UCSD-AML1 (cell line): ENCODE results near the gene EFCAB9.

Experiments
- DNase-seq: peaks from one replicate; lab custom pipeline; 2025; ENCODE audit not compliant: unreplicated experiment; lab: John Stamatoyannopoulos, UW

EFCAB9 gene

GRCh38 chr5:172165465-172165864 lies 28.5 kb upstream of the EFCAB9 start:
- DNase-seq, result no peak

DNA sequence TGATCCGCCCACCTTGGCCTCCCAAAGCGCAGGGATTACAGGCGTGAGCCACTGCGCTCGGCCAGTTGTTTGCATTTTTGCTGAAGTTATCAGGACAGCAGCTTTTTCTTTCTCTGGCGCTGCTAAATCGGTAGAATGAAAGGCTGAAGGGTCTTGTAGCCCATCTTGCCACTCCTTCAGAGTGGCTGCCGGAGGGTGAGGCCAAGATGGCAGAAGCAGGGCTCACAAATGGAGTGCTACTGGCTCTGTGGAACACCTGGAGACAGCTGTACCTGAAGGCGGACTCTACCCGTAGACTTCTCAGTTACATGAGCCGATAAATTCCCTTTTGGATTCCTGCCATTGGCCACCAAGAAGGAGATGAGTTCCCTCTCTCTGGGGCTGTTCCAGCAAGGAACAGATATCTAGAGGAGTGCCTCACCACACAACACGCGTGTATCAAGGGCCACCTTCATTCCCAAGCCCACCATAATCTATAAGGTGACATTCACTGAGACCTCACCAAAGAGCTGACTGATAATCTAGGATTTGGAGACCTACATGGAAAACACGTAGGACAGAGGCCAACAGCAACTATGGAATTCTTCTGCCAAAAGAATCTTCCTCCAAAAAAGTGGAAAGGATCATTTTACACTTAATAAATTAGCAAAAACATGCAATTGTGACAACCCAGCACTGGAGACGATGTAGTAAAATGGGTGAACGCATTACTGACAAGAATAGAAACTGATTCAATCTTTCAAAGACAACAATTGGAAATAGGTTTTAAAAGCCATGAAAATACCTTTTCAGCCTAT lies 27.7 kb upstream of the EFCAB9 start:
- no peak for DNase-seq

DNA sequence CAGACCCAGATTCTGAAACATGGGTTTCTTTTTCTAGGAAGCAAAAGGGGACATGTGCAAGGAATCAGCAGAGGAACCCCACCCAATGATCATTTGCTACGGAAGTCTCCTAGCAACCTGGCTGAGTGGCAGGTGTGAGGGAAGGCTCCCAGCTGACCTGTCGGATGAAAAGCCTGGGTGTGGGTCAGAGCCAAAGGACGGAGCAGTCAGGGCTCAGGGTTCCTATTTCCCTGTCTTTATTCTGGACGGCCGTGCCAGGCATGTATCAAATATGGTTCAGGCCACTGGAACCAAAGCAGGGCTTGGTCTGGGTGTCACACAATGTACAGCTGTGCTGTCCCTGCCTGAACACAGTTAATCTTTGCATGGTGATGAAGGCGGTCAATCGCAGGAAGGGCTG lies 26.1 kb upstream of the EFCAB9 start:
- DNase-seq, result no peak

DNA sequence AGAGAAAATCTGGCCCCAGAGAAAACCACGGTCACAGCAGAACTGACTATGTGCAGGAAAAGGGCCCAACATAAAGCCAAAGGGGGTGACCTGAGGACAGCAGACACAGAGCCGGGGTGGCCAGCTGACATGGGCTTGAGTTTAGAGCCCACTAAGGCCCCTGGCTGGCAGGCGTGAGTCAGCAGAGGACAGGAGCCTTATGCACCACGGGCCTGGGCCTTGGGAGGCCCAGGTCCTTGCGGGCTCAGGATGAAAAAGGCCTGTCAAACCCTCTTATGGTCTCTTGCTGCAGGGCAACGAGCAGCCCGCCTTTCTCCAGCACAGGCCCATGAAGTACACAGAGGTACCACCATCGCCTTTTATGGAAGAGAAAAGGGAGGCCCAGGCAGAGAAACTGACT lies 25.7 kb upstream of the EFCAB9 start:
- no peak for DNase-seq

DNA sequence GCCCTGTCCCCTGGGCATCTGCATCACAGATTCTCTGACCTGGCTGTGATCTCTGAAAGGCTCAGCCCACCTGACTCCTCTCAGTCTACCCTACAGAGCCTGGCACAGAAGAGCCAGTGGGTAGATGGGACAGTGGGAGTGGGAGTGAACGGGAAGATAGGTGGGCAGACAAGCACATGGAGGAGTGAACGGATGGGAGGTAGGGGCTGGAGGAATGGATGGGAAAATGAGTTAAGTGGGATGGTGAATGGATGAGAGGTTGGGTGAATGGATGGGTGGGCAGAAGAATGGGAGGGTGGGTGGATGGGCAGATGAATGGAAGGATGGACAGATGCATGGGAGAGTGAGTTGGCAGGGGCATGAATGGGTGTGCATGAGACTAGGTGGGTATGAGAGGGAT lies 24.8 kb upstream of the EFCAB9 start:
- no peak for DNase-seq

DNA sequence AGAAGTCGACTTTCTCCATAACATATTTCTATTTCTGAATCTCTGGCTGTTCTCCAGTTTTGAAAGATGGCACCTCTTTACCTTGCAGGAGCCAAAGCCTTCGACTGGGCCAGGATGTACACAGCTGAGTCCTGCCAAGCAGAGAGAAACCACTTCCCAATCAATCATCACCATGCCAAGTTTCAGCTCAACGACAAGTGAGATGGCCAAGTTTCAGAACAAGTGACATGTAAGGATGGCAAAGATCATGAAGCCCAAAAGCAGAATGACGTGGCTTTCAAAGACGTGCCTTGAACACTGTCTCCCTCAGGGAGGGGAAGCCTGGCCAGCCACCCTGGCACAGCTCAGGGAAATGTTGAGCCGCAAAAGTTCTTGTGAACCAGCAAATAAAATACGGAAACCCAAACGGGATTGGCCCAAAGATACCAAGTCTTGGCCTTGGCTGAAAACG lies 23.7 kb upstream of the EFCAB9 start:
- no peak for DNase-seq

DNA sequence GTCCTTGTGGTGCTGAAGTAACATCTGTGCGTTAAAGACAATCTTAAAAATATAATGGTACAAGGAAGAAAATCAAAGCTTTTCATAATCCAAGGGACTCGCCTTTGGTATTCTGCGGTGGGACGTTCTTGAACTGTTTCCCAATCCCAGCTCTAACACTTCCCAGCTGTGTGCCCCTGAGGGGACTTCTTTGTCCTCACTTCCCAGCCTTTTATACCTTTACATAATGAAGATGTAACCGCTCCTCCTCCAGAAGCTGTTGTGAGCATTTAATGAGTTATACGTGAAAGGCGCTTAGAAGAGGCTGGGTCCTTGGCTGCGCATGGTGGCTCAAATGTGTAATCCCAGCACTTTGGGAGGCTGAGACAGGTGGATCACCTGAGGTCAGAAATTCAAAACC lies 22.9 kb upstream of the EFCAB9 start:
- DNase-seq, result no peak

GRCh38 chr5:172172912-172173563 lies 20.9 kb upstream of the EFCAB9 start:
- DNase-seq, result no peak

DNA sequence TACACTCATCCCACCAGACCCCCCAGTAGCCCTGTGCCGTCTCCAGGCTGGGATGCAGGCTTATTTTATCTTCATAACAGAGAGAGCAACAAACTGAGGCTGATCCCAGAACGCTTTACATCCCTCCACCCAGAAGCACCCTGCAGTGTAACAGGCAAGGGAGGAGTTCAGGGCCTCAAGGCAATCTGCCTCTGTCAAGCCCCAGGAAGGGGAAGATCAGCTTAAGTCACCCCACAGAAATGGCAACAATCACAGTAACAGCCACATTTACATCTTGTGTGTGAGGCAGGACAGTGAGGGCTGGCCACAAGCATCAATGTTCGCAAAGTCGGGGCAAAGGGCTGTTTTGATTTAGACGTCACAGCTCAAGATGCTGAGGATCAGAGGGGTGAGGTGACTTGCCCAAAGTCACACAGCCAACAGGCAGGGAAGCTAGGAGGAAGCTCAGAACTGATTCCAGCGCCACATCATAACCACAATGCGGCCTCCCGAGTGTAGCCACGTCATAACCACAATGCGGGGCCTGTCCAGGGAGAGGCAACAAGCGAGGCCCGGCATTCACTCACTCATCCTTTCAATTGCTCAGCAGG lies 20.3 kb upstream of the EFCAB9 start:
- DNase-seq, result peak; percentile 33

DNA sequence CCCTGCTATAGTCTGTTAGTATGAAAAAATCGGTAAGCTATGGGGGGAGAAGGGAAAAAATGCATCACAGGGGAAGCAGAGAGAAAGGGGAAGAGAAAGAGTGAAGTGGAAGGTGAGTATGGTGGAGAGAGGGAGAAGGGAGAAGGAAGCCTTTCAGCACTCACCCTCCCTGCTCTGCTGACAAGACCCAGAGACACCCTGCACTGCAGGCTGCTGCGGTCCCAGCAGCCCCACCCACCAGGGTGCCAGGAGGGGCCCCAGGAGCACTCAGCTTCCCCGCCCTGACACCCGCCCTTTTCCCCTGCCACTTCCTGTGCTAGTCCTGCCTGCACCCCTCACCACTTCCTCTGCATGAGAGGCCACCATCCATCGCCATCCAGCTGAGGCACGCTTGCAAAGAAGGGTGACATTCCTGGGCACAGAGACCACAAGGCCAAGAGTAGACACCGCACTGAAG lies 18.7 kb upstream of the EFCAB9 start:
- DNase-seq, result peak; percentile 93

- DNase-seq, result no peak
Observed at GRCh38 chr5:172177176-172177575, 16.8 kb upstream of the EFCAB9 start.

GRCh38 chr5:172178301-172178987 lies 15.5 kb upstream of the EFCAB9 start:
- DNase-seq, result peak; percentile 45

DNA sequence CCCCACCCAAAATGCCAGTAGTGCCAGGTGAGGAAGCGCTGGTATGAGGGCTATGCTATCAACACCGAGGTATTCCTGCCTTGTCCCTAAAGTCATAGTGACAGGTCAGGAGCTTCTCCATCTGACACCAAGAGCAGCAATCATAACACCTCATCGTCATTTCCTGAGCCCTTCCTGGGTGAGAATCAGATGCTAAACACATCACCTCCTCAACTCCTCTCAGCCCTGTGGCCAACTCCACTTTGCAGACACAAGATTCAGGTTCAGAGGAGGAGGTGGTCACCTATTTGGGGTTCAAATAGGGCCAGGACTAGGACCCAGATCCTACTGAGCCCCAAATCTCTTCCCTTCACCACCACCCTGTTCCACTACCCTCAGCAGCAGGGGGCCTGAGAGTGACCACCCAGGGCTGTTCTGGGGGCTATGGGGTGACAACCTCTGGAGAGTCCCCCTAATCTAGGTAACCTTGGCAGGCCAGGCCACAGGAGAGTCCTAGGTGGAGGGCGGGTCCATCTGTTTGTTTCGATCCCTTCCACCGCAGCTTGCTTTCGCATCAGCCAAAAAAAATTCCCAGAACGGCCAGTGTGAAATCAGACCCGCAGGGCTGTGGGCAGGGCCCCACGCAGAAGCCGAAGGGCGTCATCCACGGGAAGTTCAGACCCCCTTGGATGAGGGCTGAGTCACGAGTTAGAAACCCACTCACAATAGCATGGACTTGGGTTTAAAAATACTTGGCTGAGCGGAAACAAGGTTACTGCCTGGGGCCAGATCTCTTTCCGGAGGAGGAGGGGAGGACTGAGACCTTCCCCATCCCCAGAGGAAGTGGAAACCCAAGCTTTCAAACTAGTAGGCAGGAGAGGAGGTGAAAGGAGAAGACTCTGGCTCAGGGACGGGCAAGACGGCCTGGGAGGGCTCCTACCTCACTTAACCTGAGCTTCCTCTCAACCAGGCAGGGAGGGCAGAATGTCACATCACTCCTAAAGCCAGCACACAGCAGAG lies 14.7 kb upstream of the EFCAB9 start:
- peak; percentile 78 for DNase-seq

- DNase-seq, result no peak
Observed at GRCh38 chr5:172180936-172181335, 13.0 kb upstream of the EFCAB9 start.

DNA sequence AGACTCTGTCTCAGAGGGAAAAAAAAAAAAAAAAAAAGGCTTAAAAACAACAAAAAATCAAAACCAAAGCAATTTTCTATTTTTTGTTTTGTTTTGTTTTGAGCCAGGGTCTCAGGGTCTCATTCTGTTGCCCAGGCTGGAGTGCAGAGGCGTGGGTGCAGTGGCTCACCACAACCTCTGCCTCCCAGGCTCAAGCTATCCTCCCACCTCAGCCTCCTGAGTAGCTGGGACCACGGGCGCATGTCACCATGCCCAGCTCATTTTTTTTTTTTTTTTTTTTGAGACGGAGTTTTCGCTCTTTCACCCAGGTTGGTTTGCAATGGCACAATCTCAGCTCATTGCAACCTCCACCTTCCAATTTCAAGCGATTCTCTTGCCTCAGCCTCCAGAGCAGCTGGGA lies 11.7 kb upstream of the EFCAB9 start:
- DNase-seq, result no peak

DNA sequence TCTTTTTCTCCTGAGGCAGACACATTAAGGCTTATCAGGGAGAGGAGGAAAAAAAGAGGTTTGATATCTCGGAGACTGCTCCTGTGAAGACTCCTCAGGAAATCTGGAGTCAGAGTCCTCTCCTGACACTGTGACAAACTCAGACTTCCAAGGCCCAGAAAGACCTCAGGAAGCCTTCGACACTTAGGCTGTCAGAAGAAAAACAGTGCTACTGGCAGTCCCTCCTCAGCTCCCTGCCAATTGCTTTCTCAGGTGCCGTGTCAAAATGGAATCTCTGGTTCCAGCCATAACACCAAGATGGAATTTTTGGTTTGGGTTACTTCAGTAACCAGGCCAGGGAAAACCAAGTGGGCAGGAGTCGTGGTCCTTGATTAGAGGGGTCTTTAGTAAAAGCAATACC lies 10.1 kb upstream of the EFCAB9 start:
- DNase-seq, result no peak

GRCh38 chr5:172185096-172185461 lies 8.9 kb upstream of the EFCAB9 start:
- DNase-seq, result no peak

DNA sequence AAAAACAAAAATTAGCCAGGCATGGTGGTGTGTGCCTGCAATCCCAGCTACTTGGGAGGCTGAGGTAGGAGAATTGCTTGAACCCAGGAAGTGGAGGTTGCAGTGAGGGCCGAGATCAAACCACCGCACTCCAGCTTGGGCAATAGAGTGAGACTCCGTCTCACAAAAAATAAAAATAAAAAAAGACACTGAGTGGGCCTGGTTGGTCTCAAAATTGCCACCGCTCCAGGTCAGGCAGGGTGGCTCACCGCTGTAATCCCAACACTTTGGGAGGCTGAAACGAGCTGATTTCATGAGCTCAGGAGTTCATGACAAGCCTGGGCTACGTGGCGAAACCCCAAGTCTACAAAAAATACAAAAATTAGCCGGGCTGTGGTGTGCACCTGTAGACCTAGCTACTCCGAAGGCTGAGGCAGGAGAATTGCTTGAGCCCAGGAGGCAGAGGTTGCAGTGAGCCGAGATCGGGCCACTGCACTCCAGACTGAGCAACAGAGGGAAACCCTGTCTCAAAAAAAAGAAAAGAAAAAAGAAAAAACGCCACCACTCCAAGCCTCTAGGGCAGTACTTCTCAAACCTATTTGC lies 7.8 kb upstream of the EFCAB9 start:
- DNase-seq, result no peak

DNA sequence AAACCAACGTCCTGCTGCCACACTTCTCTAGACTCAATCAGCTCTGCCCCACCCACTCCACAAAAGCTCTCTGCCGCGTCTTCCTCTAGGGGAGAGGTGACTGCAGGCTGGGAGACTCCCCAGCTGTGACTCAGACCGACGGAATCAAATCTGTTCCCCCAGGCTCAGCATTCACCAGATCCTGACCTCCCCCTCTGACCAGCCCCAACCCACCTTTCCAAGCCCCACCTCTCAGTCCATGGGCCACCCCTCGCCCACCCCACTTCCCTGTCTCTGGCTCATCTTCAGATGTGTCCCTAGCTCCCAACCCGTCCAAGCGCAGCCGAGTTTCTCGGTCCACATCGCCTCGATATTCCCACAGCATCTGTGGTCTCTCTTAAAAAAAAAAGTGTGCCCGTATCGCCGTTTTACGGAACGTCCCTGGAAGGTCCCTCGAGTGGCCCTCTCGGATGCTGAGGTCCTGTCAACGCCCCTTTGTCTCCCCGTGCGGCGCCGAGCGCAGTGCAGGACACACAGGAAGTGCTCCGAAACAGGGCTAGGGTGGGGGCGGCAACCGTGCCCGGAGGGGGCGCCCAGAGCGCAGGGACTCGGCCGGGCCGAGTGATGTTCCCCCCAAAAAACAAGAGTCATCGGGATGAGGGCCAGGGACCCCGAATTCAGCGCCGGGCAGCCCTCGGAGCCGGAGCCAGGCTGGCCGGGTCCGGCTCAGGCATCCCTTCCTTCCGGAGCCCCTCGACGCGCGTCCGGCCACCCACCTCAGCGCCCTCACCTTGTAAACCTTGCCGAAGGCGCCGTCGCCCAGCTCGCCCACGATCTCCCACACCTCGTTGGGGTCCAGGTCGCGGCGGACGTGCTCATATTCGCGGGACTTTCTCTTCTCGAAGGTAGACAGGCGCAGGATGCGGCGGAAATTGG lies 6.6 kb upstream of the EFCAB9 start:
- peak; percentile 64 for DNase-seq
